Chondrocyte (in vitro differentiated cells): ENCODE measurements around the gene CDC42BPB. TPM values are rescaled to one million over a fixed set of nuclear protein-coding genes. Genes with fewer than 3 reads are reported as not detected.

Experiments used
- DNase-seq: peaks from one replicate; pipeline ENCODE4 v3.0.0; 2021; ENCODE audit warnings: mixed read lengths, low spot score
- H3K27ac Mint-ChIP-seq: one replicate; pipeline ENCODE4 v1.8.0; 2021; ENCODE audit warnings: mild to moderate bottlenecking, moderate library complexity, mixed read lengths; ENCODE audit not compliant: unreplicated experiment
- H3K27me3 Mint-ChIP-seq: 2 replicates; pipeline ENCODE4 v1.8.0; 2021; ENCODE audit warnings: low read depth, mixed read lengths
- H3K36me3 Mint-ChIP-seq: 2 replicates; pipeline ENCODE4 v1.8.0; 2021; ENCODE audit warnings: low read depth, mixed read lengths
- H3K4me1 Mint-ChIP-seq: 2 replicates; pipeline ENCODE4 v1.8.0; 2021; ENCODE audit warnings: low read depth, mild to moderate bottlenecking, mixed read lengths
- H3K4me3 Mint-ChIP-seq: one replicate; pipeline ENCODE4 v1.8.0; 2021; ENCODE audit warnings: mild to moderate bottlenecking, moderate library complexity, mixed read lengths; ENCODE audit not compliant: unreplicated experiment
- H3K9me3 Mint-ChIP-seq: 2 replicates; pipeline ENCODE4 v1.8.0; 2021; ENCODE audit warnings: low read depth, mixed read lengths
- CTCF ChIP-seq: fragments of 200-600 bp; sonication (generic); IDR thresholded peaks from 2 replicates; pipeline ENCODE4 v1.5.0; 2021; ENCODE audit warnings: antibody characterized with exemption, mild to moderate bottlenecking, moderate library complexity
- total RNA-seq: library from RNA; stranded (reverse); gene quantifications from 3 replicates; pipeline ENCODE4 v1.2.1, GENCODE V29; 2021

The CDC42BPB gene
- total RNA-seq, 1 donor from 2014 or later: 106 TPM

GRCh38 chr14:102925646-102926045 lies 131.7 kb downstream of the CDC42BPB start:
- Mint-ChIP-seq H3K27me3 (no peaks in the 10 kb centered on the region), H3K9me3 (no peaks in the 10 kb centered on the region), H3K4me1 (no peaks in the 10 kb centered on the region), H3K4me3 (no peak overlapping the region), H3K27ac (no peak overlapping the region), H3K36me3 (no peaks in the 10 kb centered on the region)
- TF ChIP-seq CTCF: no peak
- no peak for DNase-seq

GRCh38 chr14:102924632-102925588 lies 132.4 kb downstream of the CDC42BPB start:
- H3K36me3 Mint-ChIP-seq: no peaks in the 10 kb centered on the region
- peak; percentile 33 for TF ChIP-seq CTCF

GRCh38 chr14:102923925-102924486 lies 133.3 kb downstream of the CDC42BPB start:
- no peaks in the 10 kb centered on the region for H3K4me1 Mint-ChIP-seq

More at GRCh38 chr14:102924632-102925588, 132.4 kb downstream of the CDC42BPB start:
- H3K4me3 Mint-ChIP-seq: no peak overlapping the region
- no peaks in the 10 kb centered on the region for H3K9me3 Mint-ChIP-seq
- no peak overlapping the region for H3K27ac Mint-ChIP-seq
- no peaks in the 10 kb centered on the region for H3K27me3 Mint-ChIP-seq
- DNase-seq: no peak
- H3K4me1 Mint-ChIP-seq: no peaks in the 10 kb centered on the region

GRCh38 chr14:102923201-102923924 lies 134.0 kb downstream of the CDC42BPB start:
- H3K4me3 Mint-ChIP-seq: no peak overlapping the region
- no peak overlapping the region for H3K27ac Mint-ChIP-seq
- no peaks in the 10 kb centered on the region for H3K9me3 Mint-ChIP-seq
- H3K4me1 Mint-ChIP-seq: no peaks in the 10 kb centered on the region
- no peak for TF ChIP-seq CTCF
- no peaks in the 10 kb centered on the region for H3K27me3 Mint-ChIP-seq
- no peaks in the 10 kb centered on the region for H3K36me3 Mint-ChIP-seq
- peak; percentile 92 for DNase-seq

More at GRCh38 chr14:102923925-102924486, 133.3 kb downstream of the CDC42BPB start:
- TF ChIP-seq CTCF: no peak
- Mint-ChIP-seq H3K9me3 (no peaks in the 10 kb centered on the region), H3K27ac (no peak overlapping the region), H3K27me3 (no peaks in the 10 kb centered on the region), H3K36me3 (no peaks in the 10 kb centered on the region), H3K4me3 (no peak overlapping the region)
- no peak for DNase-seq
